Effector CD4-positive, alpha-beta T cell (primary cell): ENCODE data around the gene ZNF500.
"Not testable (repeated sequence)": the region's sequence is repeated elsewhere in the genome, so short reads cannot be mapped to it uniquely, and the experiment has no call there.

Experiments used
- DNase-seq: peaks from one replicate; pipeline ENCODE4 v3.0.0-alpha.2; 2020

The ZNF500 gene

DNA sequence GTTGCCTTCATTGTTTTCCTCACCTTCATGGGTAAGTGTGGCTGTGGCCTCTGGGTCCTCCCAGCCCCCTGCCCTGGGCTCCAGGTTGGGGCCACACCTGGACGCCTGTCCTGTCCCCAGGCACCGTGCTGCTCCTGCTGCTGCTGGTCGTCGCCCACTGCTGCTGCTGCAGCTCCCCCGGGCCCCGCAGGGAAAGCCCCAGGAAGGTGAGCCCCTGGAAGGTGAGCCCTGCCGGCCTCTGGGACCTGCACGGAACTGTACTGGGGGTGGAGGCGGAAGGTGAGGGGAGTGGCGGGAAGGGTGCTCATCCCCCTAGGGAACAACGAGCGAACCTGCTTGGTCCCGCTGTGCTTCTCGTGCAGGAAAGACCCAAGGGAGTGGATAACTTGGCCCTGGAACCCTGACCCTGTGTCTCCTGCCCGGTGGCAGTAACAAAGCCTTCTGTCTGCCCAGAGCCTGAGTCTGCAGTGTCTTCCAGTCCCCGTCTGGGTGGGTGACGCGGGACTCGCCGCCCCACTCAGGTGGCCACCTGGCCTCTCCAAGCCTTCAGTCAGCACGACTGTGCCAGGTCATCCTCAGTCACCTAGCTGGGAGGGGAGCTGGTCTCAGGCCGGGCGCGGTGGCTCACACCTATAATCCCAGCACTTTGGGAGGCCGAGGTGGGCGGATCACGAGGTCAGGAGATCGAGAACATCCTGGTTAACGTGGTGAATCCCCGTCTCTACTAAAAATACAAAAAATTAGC lies 29.0 kb upstream of the ZNF500 start:
- DNase-seq, result no peak

DNA sequence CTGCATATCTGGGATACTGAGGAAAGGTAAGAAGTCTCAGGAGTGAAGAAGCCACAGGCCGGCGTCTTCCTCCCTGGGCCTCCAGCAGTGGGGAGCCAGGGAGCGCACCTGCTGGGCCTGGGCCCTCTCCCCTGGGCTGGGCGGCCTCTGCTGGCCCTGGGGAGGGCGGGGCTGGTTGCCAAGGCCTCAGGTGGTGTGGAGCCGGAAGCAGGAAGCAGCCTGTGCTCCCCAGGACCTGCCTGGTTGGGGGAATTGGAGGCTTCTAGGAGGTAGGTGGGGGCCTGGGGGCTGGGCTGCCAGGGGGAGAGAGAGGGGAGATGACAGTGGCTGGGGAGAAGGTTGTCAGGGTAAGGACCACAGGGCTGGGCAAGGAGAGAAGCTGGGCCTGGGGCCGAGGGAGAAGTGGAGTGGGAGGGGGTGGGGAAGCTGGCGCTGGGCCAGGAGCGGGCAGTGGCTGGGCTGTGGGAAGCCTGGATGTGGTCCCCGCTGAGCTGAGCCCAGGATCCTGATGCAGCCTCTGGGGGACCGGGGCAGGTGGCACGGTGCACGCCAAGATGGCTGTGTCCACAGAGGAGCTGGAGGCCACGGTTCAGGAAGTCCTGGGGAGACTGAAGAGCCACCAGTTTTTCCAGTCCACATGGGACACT lies 28.3 kb upstream of the ZNF500 start, which contains the start of gene SMIM22:
Gene SMIM22 (plus strand): TSS at position 189 of the 647 bp plus-strand sequence. CDS start 366 bp downstream, at position 555.
- no peak for DNase-seq

DNA sequence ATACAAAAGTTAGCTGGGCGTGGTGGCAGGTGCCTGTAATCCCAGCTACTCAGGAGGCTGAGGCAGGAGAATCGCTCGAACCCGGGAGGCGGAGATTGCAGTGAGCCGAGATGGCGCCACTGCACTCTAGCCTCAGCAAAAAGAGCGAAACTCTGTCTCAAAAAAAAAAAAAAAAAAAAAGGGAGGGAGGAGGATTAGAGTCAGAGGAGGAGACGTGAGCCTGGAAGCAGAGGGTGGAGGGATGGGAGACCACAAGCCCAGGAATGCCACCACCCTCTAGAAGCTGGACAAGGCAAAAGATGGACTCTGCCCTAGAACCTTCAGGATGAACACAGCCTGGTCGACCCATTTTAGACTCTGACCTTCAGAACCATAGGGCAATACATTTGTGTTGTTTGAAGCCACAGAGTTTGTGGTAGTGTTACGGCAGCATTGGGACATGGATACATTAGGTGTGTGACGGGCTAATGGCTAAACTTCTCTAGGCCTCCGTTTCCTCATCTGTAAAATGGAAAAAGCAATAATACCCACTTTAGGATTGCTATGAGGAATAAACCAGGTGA lies 26.1 kb upstream of the ZNF500 start:
- no peak for DNase-seq

DNA sequence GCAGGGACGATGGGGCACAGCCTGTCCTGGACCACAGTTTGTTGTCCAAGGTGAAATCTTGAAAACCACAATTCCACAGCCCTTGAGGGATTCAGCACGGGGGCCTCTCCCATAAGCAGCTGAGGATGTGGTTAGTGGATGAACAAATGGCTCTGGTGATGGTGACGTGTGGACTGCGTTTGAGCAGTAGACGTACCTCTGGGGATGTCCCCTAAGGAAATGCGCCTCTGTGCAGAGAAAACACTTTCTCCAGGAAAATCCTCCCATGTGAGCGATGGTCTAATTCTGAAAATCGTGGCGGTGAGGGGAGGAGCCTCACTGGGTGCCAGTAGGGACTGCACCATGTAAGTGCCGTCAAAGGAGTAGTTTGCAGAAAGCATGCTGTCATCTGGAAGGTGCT lies 23.9 kb upstream of the ZNF500 start:
- DNase-seq, result no peak

DNA sequence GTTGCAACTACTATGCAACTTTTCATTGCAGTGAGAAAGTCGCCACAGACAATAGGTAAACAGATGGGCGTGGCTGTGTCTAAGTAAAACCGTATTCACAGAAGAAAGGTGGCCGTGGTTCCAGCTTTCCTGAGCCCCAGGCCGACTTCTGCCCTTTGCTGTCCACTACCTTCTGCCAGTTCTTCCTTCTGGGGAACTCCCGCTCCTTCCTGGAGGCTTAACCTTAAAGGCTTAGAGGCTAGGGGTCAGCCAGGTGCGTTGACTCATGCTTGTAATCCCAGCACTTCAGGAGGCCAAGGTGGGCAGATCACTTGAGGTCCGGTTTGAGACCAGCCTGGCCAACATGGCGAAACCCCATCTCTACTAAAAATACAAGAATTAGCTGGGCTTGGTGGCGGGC lies 23.3 kb upstream of the ZNF500 start:
- DNase-seq, result no peak

DNA sequence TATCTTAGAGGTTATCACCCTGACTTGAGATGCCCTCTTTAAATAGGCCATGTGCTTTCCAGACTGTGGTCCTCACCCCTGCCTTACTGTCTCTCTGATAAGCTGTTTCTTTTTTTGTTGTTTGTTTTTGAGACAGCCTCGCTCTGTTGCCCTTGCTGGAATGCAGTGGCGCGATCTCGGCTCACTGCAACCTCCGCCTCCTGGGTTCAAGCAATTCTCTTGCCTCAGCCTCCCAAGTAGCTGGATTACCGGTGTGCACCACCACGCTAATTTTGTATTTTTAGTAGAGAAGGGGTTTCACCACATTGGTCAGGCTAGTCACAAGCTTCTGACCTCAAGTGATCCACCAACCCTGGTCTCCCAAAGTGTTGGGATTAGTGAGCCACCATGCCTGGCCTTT lies 21.9 kb upstream of the ZNF500 start:
- DNase-seq, result no peak

DNA sequence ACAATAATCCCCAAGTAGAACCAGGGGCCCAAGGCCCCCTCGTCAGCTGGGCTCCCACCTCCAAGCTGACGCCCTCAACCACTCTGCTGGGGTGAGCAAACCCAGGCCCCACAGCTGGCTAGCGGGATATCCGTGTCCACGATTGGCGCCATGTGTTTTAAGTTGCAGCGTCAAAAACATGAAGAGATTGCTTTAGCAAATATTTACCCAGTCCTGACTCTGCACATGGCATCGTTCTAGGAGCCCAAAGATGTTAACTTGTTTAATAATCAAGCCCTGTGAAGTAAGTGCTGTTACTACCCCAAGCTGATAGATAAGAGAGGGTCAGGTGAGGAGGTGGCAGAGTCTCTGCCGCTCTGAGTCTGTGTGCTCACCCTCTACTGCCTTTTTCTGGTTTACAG lies 21.5 kb upstream of the ZNF500 start:
- DNase-seq, result no peak

DNA sequence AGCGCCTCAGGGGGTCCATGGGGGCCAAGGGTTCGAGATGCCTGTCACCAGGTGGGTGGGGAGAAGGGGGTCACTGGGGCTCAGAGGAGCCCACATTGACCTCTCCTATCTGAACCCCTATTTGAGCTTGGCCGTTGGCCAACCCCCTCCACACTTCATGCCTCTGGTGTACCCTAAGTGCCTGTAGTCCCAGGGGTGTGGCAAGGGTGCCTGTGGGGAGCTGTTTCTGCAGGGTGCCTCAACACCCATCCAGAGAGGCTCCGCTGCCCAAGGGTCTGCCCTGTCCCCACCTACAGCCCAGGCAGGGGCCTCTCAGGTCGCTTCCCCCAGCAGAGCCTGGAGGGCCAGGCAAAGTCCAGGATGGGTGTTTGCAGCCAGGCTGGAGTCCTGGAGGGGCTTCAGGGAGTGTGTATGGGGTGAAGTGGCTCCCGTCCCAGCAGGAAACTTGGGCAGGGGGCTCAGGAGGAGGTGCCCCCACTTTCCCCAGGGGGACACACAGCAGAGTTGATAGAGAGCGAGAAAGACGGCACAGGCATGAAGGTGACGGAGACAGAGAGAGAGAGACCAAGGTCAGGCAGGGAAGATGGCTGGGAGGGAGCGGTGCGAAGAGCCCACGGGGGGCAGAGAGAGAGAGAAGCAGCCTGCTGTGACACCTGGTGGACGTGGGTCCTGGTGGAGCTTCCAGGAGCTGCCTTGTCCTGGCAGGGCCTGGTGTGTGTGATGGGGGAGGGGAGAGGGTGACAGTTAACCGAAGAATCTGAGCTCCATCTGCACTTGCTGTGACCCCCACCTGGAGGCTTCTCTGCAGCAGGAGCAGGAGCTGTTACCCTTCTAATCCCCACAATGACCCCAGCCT lies 20.9 kb upstream of the ZNF500 start, which contains the start of gene SEPTIN12:
Gene SEPTIN12 (minus strand): TSS at position 719 of the 856 bp plus-strand sequence. CDS start 700 bp downstream, at position 19.
- DNase-seq, result no peak

DNA sequence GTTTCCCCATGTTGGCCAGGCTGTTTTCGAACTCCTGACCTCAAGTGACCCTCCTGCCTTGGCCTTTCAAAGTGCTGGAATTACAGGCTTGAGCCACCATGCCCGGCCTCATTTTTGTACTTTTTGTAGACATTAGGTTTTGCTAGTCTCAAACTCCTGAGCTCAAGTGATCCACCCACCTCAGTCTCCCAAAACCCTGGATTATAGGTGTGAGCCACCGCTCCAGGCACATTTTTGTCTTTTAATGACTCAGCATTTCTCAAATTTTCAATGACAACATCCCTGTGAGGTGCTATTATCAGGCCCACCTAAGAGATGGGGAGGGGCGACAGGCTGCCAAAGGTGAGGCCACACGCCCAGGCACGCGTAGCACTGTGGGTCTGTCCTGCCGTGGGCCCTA lies 20.1 kb upstream of the ZNF500 start:
- no peak for DNase-seq

DNA sequence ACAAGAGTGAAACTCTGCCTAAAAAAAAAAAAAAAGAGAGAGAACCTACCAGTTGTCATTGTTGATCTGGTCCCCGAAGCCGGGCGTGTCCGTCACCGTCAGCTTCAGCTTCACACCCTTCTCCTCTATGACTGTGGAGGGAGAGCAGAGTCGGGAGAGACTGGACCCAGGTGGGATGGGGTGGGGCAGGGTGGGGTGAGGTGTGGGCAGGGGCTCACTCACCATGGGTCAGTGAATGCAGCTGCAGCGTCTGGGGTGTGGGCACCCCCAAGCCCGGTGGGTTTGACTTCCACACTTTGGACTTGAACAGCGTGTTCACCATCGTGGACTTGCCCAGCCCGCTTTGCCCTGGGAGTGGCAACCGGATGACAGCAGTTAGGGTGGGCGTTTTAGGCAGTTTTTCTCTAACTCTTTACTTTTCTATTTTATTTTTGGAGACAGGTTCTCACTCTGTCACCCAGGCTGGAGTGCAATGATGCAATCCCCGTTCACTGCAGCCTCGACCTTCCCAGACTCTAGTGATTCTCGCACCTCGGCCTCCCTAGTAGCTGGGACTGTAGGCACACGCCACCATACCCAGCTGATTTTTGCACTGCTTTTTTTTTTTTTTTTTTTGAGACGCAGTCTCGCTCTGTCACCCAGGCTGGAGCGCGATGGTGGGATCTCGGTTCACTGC lies 18.9 kb upstream of the ZNF500 start:
- no peak for DNase-seq

DNA sequence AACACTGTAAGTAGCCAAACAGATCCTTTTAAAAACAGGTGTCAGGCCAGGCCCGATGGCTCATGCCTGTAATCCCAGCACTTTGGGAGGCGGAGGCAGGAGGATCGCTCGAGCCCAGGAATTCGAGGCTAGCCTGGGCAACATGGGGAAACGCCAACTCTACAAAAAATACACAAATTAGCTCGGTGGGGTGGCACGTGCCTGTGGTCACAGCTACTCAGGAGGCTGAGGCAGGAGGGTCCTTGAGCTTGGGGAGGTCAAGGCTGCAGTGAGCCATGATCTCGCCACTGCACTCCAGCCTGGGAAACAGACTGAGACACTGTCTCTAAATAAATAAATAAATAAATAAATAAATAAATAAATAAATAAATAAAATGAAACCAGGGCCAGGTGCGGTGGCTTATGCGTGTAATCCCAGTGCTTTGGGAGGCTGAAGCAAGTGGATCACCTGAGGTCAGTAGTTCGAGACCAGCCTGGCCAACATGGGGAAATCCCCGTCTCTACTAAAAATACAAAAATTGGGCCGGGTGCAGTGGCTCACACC lies 17.6 kb upstream of the ZNF500 start:
- DNase-seq, result not testable (repeated sequence)

DNA sequence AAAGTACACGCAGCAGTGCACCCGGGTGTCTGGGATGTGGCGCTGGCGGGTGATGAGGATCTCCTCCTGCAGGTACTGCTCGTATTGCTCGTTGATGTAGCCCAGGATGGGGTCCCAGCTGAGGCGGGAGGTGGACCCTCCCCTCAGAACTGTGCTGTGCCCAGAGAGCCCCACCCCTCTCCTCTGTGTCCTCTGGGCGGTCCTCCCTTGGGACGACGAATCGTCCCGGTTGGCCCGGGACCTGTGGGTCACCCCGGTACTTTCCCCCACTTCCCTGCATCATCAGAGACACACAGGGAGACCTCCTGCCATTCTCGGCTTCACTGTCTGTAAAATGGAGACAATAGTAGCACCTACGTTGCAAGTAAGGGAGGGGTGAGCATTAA lies 17.0 kb upstream of the ZNF500 start:
- no peak for DNase-seq

DNA sequence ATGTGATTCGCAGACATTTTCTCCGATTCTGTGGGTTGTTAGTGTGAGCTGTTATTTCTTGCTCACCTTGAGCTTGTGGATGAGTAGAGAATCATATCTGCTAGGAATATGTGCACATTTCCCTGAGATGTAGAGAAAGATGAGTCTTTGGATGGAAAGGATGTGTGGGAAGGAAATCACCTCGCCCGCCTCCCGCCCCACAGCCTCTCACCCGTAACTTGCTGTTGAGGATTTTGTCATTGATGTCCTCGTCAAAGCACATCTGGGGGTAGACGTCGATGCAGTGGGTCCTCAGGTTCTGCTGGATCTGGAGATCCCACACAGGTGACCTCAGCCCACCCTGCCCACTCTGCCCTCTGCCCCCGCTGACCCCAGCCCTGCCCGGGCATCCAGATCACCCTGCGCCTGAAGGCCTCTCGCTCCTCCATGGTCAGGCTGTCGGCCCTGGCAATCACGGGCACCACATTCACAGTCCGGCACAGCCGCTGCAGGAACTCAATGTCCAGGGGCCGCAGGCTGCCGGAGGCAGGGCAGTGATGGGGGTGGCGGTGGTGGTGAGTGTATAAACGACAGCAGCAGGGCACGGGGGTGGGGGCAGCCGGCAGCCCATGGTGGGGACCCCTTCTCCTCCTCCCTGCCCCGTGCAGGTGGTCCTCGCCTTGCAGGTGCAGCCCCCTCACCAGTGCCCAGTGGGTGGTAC lies 16.4 kb upstream of the ZNF500 start:
- no peak for DNase-seq

DNA sequence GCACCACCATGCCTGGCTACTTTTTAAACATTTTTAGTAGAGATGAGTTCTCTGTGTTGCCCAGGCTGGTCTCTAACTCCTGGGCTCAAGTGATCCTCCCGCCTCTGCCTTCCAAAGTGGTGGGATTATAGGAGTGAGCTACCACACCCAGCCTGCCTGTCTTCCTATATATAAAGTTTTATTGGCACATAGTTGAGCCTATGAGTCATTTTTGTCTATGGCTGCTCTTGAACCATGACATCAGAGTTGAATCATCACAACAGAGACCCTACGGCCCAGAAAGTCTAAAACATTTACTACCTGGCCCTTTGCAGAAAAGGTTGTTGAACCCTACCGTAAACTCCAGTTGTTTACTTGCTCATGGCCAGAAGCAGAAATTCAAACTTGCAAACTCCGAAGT lies 13.3 kb upstream of the ZNF500 start:
- DNase-seq, result no peak

DNA sequence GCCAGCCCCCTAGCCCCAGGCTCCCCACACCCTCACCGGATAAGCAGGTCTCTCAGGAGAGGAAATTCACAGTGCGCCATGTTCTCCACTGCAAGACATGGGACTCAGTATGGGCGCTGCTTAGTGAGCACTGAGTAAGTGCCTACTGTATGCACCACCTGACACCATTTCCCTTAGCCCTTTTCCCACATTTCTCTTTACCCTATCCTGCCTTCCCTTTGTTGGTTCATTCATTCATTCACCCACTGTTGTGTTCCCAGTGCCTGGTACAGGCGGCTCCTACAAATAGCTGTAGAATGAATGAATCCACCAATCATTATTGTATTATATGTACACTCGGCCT lies 11.1 kb upstream of the ZNF500 start:
- no peak for DNase-seq

DNA sequence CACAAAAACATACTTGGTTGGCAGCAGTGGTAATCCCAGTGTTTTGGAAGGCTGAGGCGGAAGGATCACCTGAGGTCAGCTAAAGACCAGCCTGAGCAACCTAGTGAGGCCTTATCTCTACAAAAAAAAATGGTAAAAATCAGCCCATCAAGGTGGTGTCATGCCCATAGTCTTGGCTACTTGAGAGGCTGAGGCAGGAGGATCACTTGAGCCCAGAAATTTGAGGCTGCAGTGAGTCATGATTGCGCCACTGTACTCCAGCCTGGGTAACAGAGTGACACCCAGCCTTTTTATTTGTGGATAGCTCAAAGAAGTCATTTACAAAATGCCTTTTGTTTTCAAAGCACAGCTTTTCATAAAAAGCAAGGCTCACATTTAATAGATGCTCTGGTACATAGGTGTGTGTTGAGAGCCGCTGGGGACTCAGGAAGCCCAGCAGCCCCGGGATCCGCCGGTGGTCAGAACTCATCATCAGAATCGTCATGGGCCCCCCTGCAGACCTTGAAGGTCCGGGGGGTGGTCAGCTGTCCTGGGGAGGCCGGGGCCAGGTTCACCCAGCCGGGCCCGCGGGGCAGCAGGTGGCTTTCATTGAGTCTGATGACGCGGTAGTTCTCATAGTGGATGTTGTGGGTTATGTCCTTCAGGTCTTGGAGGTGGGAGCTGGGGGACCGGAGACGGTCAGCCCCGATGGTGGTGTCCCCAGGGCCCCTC lies 10.5 kb upstream of the ZNF500 start:
- DNase-seq, result no peak

DNA sequence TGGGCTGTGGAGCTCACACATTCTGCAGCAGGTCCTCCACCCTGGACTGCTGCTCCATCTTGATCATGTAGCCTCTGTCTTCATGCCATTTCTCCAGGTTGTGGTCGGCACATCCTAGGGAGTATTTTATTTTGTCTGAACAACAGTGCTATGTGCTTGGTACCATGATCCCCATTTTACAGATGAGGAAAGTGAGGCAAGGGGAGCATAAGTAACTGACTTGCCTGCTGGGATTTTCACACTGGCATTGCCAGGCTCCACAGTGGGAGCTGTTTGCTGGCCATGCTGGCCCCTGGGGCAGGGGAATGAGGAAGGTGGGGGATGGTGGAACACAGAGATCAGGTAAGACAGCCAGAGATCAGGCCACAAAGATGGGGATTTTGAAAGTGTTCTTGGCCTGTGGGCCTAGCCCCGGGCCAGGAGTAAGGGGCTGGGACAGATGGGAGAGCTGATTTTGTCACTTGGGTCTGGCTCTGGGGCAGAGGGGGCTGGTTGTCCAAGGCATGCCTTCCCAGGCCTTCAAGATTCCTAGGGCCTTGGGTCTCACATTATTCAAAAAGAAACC lies 9.3 kb upstream of the ZNF500 start:
- DNase-seq, result no peak

DNA sequence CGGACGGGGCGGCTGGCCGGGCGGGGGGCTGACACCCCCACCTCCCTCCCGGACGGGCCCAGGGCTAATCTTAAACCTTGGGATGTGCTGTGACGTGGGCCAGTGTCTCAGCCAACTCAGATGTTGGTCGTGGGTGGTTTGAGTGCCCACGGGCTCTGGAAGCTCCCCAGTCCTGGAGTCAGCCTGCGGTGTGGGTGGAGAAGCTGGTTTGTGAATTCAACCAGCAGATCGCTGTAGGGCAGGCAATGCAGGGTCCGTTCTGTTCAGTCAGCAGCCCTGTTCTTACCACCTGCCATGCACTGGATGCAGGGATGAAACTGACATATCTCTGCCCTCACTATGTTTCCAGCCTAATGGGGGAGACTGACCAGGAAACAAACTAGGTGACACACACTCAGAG lies 8.0 kb upstream of the ZNF500 start:
- DNase-seq, result no peak

DNA sequence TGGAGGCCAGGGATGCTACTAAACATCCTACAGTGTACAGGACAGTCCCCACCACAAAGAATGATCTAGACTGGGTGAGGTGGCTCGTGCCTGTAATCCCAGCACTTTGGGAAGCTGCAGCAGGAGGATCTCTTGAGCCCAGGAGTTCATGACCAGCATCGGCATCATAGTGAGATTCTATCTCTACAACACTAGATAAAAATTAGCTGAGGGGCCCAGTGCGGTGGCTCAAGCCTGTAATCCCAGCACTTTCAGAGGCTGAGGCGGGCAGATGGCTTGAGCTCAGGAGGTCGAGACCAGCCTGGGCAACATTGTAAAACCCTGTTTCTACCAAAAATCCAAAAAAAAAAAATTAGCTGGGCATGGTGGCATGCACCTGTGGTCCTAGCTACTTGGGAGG lies 5.4 kb upstream of the ZNF500 start:
- no peak for DNase-seq

DNA sequence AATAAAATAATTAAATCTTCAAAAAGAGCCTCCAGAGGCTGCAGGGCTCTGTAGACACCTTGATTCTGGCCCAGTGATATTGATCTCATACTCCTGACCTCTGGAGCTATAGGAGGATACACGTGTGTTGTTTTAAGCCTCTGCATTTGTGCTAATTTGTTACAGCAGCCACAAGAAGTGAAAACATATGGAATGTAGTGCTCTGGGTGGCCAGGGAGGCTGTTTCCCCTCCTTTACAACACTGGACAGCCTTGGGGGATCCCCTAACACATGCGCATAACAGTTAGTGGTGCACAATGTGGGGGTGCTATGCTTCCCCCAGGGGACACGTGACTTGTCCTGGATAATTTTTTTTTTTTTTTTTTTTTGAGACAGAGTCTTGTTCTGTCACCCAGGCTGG lies 4.7 kb upstream of the ZNF500 start:
- no peak for DNase-seq

DNA sequence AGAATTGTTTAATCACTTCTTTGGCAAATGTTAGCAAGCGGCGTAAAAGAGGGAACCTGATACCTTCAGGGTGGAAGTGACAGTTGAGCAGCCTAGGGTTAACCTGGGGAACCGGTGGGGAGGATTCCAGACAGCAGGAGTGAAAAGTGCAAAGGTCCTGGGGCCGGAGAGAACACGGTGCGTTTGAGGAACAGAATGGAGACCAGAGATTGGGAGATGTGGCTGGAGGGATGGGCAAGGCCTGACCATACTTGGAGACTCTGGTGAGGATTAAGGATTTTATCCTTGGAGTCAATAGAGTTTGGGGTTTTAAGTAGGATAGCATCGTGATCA lies 2.3 kb upstream of the ZNF500 start:
- DNase-seq, result no peak
